ENCODE measurements around the gene CACHD1. TPM values are rescaled to one million over a fixed set of nuclear protein-coding genes. Genes with fewer than 3 reads are reported as not detected.

CACHD1 gene
- total and polyA plus RNA-seq, 2 of the 8 experiments (the other 6 are each of a cell fraction or from before 2014, with no cell fraction given), result 22.2 to 42.5 TPM

DNA sequence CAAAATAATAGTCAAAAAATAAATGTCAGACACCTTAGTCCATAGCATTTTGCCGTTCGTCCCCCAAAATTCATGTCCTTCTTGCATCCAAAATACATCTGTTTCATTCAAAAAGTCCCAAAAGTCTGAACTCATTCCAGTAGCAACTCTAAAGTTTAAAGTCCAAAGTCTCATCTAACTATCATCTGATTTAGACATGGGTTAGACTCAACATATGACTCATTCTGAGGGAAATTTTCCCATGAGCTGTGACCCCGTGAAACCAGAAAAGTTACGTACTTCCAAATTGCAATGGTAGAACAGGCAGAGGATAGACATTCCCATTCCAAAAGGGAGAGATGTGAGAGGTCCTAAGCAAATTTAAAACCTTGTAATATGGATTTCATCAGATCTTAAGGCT, 48.6 kb upstream of the CACHD1 start:
- H2BK12ac ChIP-seq (ENCODE audit: low read depth, low read length), result no peak overlapping the region
- H4K91ac ChIP-seq (replicated peaks; ENCODE audit: insufficient read length, low read length), result no peak overlapping the region
- 89% methylated on average over 4 of the region's 4 CpGs; no CpG with 5 or more reads in 1 of the 2 experiments for WGBS, 2 experiments (ENCODE audit: extremely low coverage in 1 of 2, insufficient coverage in 1 of 2, insufficient read length in 1 of 2, insufficient replicate concordance in 2 of 2, low coverage in 1 of 2, low lambda C conversion rate in 2 of 2, missing lambda C conversion rate in 1 of 2)
- H3K56ac ChIP-seq (replicated peaks; ENCODE audit: insufficient read length, low read depth, low read length), result no peak overlapping the region
- H4K5ac ChIP-seq (ENCODE audit: insufficient read length, low read depth, low read length), result no peak overlapping the region
- CTCF ChIA-PET (ENCODE audit: partially characterized antibody), result no interaction called here
- no peak overlapping the region for H3K4me2 ChIP-seq (ENCODE audit: insufficient read depth in 1 of 2, low read depth in 2 of 2, low read length in 2 of 2)
- H3K14ac ChIP-seq (ENCODE audit: insufficient read length), result no peak overlapping the region
- H2BK5ac ChIP-seq (ENCODE audit: low read depth, low read length), result no peak overlapping the region
- no peaks in the 10 kb centered on the region for H3K27me3 ChIP-seq (replicated peaks in 1 of 4; ENCODE audit: control insufficient read depth in 3 of 4, extremely low read depth in 1 of 4, insufficient read depth in 3 of 4, low read length in 3 of 4)
- no peaks in the 10 kb centered on the region for H3K79me2 ChIP-seq (ENCODE audit: control insufficient read depth in 1 of 2, insufficient read depth in 2 of 2, low read length in 2 of 2)
- H2BK20ac ChIP-seq (ENCODE audit: low read length), result no peak overlapping the region
- H4K20me1 ChIP-seq (replicated peaks in 1 of 2; ENCODE audit: control insufficient read depth in 1 of 2, insufficient read depth in 2 of 2, low read length in 2 of 2), result no peaks in the 10 kb centered on the region
- FAIRE-seq (no peak), DNase-seq (ENCODE audit: low read depth in 1 of 2, low spot score in 2 of 2) (no peak)
- no peaks in the 10 kb centered on the region for H3K36me3 ChIP-seq (ENCODE audit: control insufficient read depth in 2 of 4, insufficient read depth in 4 of 4, low read length in 3 of 4)
- no peak overlapping the region for H2BK120ac ChIP-seq (replicated peaks; ENCODE audit: low read depth, low read length)
- no peaks in the 10 kb centered on the region for H3K4me1 ChIP-seq (replicated peaks in 1 of 4; ENCODE audit: control insufficient read depth in 3 of 4, insufficient read depth in 4 of 4, low read length in 3 of 4)
- no peak overlapping the region for H3K23ac ChIP-seq (ENCODE audit: insufficient read length)
- no peak overlapping the region for H3K4me3 ChIP-seq (ENCODE audit: extremely low read depth in 1 of 4, insufficient read depth in 2 of 4, low read depth in 3 of 4, low read length in 4 of 4)
- H3K27ac ChIP-seq (ENCODE audit: low read depth, low read length), result no peak overlapping the region
- H4K8ac ChIP-seq (ENCODE audit: extremely low read depth, insufficient read depth, low read length), result no peak overlapping the region
- H2AK5ac ChIP-seq (ENCODE audit: low read depth, low read length), result no peak overlapping the region
- no peak overlapping the region for H3K9ac ChIP-seq (replicated peaks in 1 of 4; ENCODE audit: extremely low read depth in 1 of 4, low read depth in 3 of 4, low read length in 3 of 4)
- H2BK15ac ChIP-seq (ENCODE audit: low read length), result no peak overlapping the region
- POLR2A ChIA-PET (ENCODE audit: partially characterized antibody), result no interaction called here
- no peak for TF ChIP-seq JUND (IDR thresholded peaks at IDR 0.05; ENCODE audit: low read length)
- no peak for TF ChIP-seq HDAC2 (IDR thresholded peaks at IDR 0.05; ENCODE audit: borderline replicate concordance in 1 of 2, low read depth in 2 of 2, low read length in 2 of 2)
- no peaks in the 10 kb centered on the region for H3K79me1 ChIP-seq (ENCODE audit: low read depth, low read length)
- no peak overlapping the region for H2AFZ ChIP-seq (ENCODE audit: low read length)
- H3K23me2 ChIP-seq (ENCODE audit: low read depth, low read length), result no peaks in the 10 kb centered on the region
- no peak overlapping the region for H3K18ac ChIP-seq (ENCODE audit: extremely low read depth, low read length)
- no peak overlapping the region for H3K4ac ChIP-seq (replicated peaks; ENCODE audit: insufficient read length, low read depth, low read length)
- H3K9me3 ChIP-seq (ENCODE audit: insufficient read depth in 2 of 2, low read depth in 1 of 2, low read length in 1 of 2), result no peaks in the 10 kb centered on the region

Measured in H1 (cell line).